A172 (cell line): ENCODE measurements around the gene STARD8. TPM values are rescaled to one million over a fixed set of nuclear protein-coding genes. Genes with fewer than 3 reads are reported as not detected.
"Not testable (repeated sequence)": the region's sequence is repeated elsewhere in the genome, so short reads cannot be mapped to it uniquely, and the experiment has no call there.

Experiments
- DNase-seq: peaks from one replicate; pipeline ENCODE4 v3.0.0-alpha.2; 2015; ENCODE audit warnings: low spot score
- total RNA-seq: library from RNA; depleted of rRNA; stranded (reverse); fragments of >200 nt; shearing (Covaris generic); gene quantifications from 2 replicates; pipeline ENCODE4 v1.2.3, GENCODE V29; 2014

Gene STARD8
- total RNA-seq, 1 experiment from 2014 or later = 4.9 TPM

- DNase-seq = no peak
These were observed 70.4 kb downstream of the STARD8 start for GRCh38 chrX:68717663-68718442.

DNA sequence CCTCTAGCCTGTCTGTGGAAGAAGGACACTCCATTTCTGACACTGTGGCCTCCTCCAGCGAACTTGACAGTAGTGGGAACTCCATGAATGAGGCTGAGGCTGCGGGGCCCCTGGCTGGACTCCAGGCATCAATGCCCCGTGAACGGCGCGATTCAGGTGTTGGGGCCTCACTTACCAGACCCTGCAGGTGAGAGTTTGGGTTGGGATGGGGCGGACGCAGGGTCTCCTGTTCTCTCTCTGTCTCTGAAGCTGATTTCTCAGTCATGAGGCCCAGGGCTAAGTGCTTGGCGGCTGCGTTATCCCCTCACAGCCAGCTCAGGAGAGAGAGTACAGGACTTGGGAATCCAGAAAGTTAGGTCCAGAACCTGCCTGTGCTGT lies 71.0 kb downstream of the STARD8 start:
- DNase-seq = no peak

DNA sequence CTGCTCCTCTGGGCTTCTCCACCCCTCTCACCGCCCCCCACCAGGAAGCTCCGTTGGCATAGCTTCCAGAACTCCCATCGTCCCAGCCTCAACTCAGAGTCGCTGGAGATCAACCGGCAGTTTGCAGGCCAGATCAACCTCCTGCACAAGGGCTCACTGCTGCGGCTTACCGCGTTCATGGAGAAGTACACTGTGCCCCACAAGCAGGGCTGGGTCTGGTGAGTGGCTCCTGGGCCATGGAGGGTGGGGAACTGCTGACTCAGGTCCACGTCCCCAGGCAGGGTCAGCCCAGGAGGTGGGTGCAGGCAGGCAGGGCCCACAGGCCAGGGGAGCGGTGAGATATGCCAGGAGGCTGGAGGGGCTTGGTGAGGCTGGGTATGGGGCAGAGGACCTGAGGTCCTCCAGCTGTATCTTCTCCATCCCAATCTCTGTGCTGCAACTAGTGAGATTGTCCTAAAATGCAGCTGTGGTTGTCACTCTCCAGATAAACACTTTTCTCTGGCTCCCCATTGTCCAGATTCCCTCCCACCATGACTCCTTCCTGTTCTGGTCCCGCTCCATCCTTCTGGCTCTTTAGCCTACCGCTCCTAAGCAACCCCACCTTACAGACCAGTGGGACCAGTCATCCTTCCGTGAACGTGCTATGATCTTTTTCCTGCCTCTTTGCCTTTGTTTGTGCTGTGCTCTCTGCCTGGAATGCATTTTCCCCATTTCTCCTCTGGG lies 71.9 kb downstream of the STARD8 start:
- no peak for DNase-seq

GRCh38 chrX:68719904-68720614 lies 72.6 kb downstream of the STARD8 start:
- no peak for DNase-seq

- no peak for DNase-seq
These were observed 73.4 kb downstream of the STARD8 start for GRCh38 chrX:68720851-68721250.

GRCh38 chrX:68721546-68721945 lies 74.1 kb downstream of the STARD8 start:
- DNase-seq = no peak

- no peak for DNase-seq
These were observed 74.8 kb downstream of the STARD8 start for GRCh38 chrX:68721991-68722860.

GRCh38 chrX:68723491-68724155 lies 76.2 kb downstream of the STARD8 start:
- DNase-seq = no peak

GRCh38 chrX:68724531-68725020 lies 77.1 kb downstream of the STARD8 start:
- DNase-seq = no peak

- DNase-seq = no peak
These were observed 78.4 kb downstream of the STARD8 start for GRCh38 chrX:68725756-68726365.

GRCh38 chrX:68726366-68726765 lies 78.9 kb downstream of the STARD8 start:
- DNase-seq = no peak

- DNase-seq = no peak
These were observed 80.2 kb downstream of the STARD8 start for GRCh38 chrX:68727696-68728095.

DNA sequence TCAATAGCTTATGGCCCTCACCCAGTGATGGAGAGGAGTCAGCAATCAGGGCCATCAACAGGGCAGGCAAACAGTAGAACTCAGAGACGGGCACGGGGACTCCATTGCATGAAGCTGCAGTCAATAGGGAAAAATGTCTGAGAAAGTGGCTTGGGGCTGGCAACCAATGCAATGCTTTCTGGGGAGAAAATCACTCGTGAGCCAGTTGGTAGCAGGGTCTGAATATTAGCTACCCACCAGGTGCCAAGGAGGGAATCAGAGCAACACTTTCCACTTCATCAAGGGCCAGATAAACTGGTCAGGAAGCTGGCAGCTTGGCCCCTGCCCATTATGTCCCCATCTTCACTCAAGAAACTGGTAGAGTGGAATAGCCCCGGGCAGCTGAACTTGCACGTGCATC lies 80.7 kb downstream of the STARD8 start:
- DNase-seq = no peak

DNA sequence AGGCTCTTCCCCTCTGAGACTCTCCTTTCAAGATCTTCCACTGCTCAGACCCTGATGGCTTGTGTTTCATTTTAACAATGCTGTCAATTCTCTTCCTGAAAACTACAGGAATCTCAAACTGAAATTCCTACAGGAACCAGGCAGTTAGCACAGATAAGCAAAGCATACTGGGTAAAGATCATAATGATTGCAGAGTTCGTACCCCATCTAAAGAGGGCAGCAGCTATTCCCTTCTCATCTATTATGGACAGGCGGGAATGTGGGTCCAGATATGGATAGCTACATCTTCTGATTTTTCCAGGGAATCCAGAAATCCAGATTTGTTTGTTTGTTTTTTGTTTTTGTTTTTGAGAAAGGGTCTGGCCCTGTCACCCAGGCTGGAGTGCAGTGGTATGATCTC lies 83.8 kb downstream of the STARD8 start:
- DNase-seq = no peak

- peak; percentile 44 for DNase-seq
These were observed 85.5 kb downstream of the STARD8 start for GRCh38 chrX:68732906-68733493.

GRCh38 chrX:68735266-68735665 lies 87.8 kb downstream of the STARD8 start:
- DNase-seq = no peak

DNA sequence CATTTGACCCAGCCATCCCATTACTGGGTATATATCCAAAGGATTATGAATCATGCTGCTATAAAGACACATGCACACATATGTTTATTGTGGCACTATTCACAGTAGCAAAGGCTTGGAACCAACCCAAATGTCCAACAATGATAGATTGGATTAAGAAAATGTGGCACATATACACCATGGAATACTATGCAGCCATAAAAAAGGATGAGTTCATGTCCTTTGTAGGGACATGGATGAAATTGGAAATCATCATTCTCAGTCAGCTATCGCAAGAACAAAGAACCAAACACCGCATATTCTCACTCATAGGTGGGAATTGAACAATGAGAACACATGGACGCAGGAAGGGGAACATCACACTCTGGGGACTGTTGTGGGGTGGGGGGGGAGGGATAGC lies 94.4 kb downstream of the STARD8 start:
- DNase-seq = not testable (repeated sequence)

- DNase-seq = no peak
These were observed 96.3 kb downstream of the STARD8 start for GRCh38 chrX:68743754-68744153.

GRCh38 chrX:68746988-68747387 lies 99.5 kb downstream of the STARD8 start:
- DNase-seq = no peak

DNA sequence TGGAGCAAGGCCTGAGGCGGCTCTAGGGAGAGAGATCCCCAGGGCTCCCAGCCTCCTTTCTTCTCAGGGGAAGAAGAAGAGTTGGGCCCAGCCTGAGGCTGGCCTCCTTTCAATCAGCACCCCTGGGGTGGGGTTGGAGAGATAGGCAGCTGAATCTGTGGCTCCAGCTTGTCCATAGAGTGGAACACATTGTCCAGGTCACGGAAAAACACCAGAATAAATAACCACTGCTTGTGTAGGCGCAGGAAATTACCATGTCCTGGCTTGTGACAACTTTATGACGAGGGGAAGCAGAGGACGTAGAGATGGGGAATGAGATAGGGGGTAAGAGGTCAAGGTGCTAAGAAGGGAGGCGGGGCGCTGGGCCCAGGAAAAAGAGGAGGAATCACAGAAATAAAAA lies 100.6 kb downstream of the STARD8 start:
- DNase-seq = no peak
